Cardiac muscle cell (in vitro differentiated cells and primary cell): ENCODE results near the gene TSPAN4. TPM values are rescaled to one million over a fixed set of nuclear protein-coding genes. Genes with fewer than 3 reads are reported as not detected.
A peak's percentile ranks its signal among the peaks of the same experiment; 100 is the strongest.

ENCODE experiments used
- DNase-seq, 2 donors: peaks; one replicate each; pipeline versions ENCODE4 v3.0.0 to v3.0.0-alpha.2; 2010 to 2017; ENCODE audit warnings: low read depth in 1 of 2, low spot score in 1 of 2
- H3K27ac ChIP-seq: fragments of 200-600 bp; sonication (generic); 2 replicates; pipeline ENCODE4 v1.5.1; 2016
- H3K27me3 ChIP-seq: fragments of 200-600 bp; sonication (generic); 2 replicates; pipeline ENCODE4 v1.6.0; 2016; ENCODE audit warnings: control low read depth
- H3K36me3 ChIP-seq: fragments of 200-600 bp; sonication (generic); 2 replicates; pipeline ENCODE4 v1.5.1; 2016; ENCODE audit warnings: control low read depth
- H3K4me1 ChIP-seq: fragments of 200-600 bp; sonication (generic); 2 replicates; pipeline ENCODE4 v1.8.1; 2017; ENCODE audit warnings: low read depth, mild to moderate bottlenecking, mixed run types
- H3K4me3 ChIP-seq: fragments of 200-600 bp; sonication (generic); 2 replicates; pipeline ENCODE4 v1.5.1; 2016; ENCODE audit warnings: mild to moderate bottlenecking
- H3K9me3 ChIP-seq: fragments of 200-600 bp; sonication (generic); 2 replicates; pipeline ENCODE4 v1.5.1; 2017; ENCODE audit warnings: low read depth, mild to moderate bottlenecking, control low read depth
- CTCF ChIP-seq: IDR thresholded peaks from 2 replicates; pipeline ENCODE4 v1.5.1; 2012; ENCODE audit warnings: low read depth, mild to moderate bottlenecking, low read length
- polyA plus RNA-seq: library from polyadenylated mRNA; unstranded; fragments of >200 nt; fragmentation: Nextera tagmentation; extraction: Ambion mirVana; gene quantifications from 2 replicates; pipeline ENCODE4 v1.2.1, GENCODE V29; 2016
- total RNA-seq: library from RNA; depleted of rRNA; stranded (reverse); fragments of >200 nt; gene quantifications from 2 replicates; pipeline ENCODE4 v1.2.3, GENCODE V29; 2016

Gene TSPAN4
- total and polyA plus RNA-seq, 2 experiments from 2014 or later, result 85.3 to 125 TPM

- Histone ChIP-seq H3K4me3 (peak overlapping the region; percentile 75), H3K4me1 (peaks cover 15% of the 10 kb centered on the region), H3K27me3 (no peaks in the 10 kb centered on the region), H3K9me3 (no peaks in the 10 kb centered on the region), H3K27ac (no peak overlapping the region), H3K36me3 (no peaks in the 10 kb centered on the region)
- DNase-seq, result no peak
- peak; percentile 18 for TF ChIP-seq CTCF
Measured at GRCh38 chr11:850775-851763, 8.4 kb downstream of the TSPAN4 start.

- Histone ChIP-seq H3K27ac (no peak overlapping the region), H3K9me3 (no peaks in the 10 kb centered on the region), H3K27me3 (no peaks in the 10 kb centered on the region), H3K4me3 (no peak overlapping the region), H3K4me1 (peaks cover 15% of the 10 kb centered on the region), H3K36me3 (no peaks in the 10 kb centered on the region)
- TF ChIP-seq CTCF, result no peak
- DNase-seq, result no peak
Measured at GRCh38 chr11:852762-853161, 10.1 kb downstream of the TSPAN4 start.

- Histone ChIP-seq H3K4me3 (no peak overlapping the region), H3K27ac (no peak overlapping the region), H3K9me3 (no peaks in the 10 kb centered on the region), H3K27me3 (no peaks in the 10 kb centered on the region), H3K4me1 (peaks cover 12% of the 10 kb centered on the region), H3K36me3 (no peaks in the 10 kb centered on the region)
- no peak for DNase-seq
- TF ChIP-seq CTCF, result no peak
Measured at GRCh38 chr11:853682-854448, 11.2 kb downstream of the TSPAN4 start.

- Histone ChIP-seq H3K27ac (peak overlapping the region; percentile 21), H3K27me3 (no peaks in the 10 kb centered on the region), H3K4me1 (peaks cover 13% of the 10 kb centered on the region), H3K9me3 (no peaks in the 10 kb centered on the region), H3K4me3 (no peak overlapping the region), H3K36me3 (no peaks in the 10 kb centered on the region)
- no peak for TF ChIP-seq CTCF
- no peak for DNase-seq
Measured at GRCh38 chr11:854601-855329, 12.1 kb downstream of the TSPAN4 start.

GRCh38 chr11:855330-855674, 12.7 kb downstream of the TSPAN4 start:
- Histone ChIP-seq H3K9me3 (no peaks in the 10 kb centered on the region), H3K27me3 (no peaks in the 10 kb centered on the region), H3K4me1 (peaks cover 16% of the 10 kb centered on the region), H3K36me3 (no peaks in the 10 kb centered on the region), H3K4me3 (no peak overlapping the region), H3K27ac (peak overlapping the region; percentile 21)
- no peak for TF ChIP-seq CTCF
- no peak for DNase-seq
